Hematopoietic multipotent progenitor cell treated with erythropoietin and hydrocortisone succinate and interleukin-3 and kit ligand, for 8 days (in vitro differentiated cells): ENCODE data around the gene METAP1D.
A peak's percentile ranks its signal among the peaks of the same experiment; 100 is the strongest.
"Not testable (repeated sequence)": the region's sequence is repeated elsewhere in the genome, so short reads cannot be mapped to it uniquely, and the experiment has no call there.

Experiments
- DNase-seq: peaks from one replicate; pipeline ENCODE4 v3.0.0-alpha.2; 2015

METAP1D gene

DNA sequence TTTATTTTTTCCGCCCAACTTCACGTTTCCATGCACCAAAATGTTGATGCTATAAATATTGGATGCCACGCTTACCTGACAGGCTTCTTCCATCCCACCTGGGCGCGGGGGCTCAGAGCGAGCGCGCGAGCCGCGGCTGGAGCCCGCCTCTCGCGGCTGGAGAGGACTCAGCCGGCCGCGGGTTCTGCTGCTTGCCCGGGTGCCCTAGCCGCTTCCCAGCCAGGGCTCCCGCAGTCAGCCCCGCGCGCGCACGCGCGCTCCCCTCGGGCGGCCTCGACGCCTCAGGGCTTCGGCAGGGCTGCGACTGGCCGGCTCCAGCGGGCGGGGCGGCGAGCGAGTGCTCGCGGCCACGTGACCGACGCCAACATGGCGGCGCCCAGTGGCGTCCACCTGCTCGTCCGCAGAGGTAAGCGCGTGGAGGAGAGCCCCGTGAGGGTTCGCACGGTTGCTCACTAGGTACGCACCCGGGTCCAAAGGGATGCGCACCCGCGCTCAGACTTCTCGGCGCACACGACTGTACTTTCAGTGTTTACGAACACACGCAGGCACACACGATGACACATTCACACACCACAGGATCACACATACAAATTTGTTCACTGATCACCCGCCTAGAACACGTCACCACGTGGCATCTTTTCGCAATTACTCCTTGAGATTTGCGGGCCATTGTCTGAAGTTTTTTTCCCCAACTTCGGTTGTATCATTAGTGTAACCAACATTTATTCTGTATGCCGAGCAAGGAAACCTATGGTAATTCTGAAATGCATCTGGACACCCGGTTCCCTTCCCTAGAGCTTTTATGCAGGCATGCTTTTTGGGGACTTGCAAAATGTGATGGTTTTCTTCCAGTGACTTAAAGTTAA lies at the start of gene METAP1D:
Gene METAP1D, plus strand, starts transcription at position 350 of the 866 bp plus-strand sequence. Its CDS starts 17 bp downstream, at position 367.
- peak; percentile 92 for DNase-seq

DNA sequence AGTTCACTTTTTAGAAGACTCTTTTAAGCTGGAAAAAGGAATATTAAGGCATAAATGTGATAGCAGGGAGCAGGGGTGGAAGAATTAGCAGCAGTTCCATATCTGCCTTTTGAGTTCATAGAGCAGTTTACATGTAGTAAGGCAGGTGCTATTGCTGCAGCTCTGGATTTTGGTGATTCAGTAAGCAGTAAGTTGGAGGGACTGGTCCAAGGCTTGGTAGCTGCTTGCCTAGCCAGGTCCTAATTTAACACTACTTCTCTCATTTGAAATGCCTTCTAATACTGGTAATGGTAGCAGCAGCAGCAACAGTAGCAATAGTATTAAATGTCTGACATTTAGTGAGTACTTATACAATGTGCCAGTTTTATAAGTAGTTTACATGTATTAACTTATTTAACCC lies 47.5 kb upstream of the METAP1D start:
- DNase-seq = no peak

GRCh38 chr2:171952748-171953147 lies 47.0 kb upstream of the METAP1D start:
- no peak for DNase-seq

GRCh38 chr2:171956135-171956825 lies 43.5 kb upstream of the METAP1D start:
- DNase-seq = no peak

DNA sequence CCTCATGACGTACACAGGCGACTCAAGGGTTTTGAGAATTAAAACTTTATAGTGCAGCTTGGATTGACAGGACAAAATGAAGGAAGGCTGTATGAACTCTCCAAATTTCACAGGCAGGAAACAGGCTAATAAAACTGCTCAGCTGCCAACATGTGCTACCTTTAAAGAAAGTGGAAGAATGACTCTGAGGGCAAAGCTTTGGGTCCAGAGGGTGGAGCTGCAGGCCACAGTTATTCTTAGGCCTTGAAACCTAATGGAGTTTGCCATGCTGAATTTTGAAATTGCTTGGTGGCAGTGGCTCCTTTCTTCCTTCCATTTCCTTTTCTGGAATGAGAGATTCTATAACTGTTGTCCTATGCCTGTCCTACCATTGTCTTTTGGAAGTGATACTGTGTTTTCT lies 42.7 kb upstream of the METAP1D start:
- peak; percentile 28 for DNase-seq

- DNase-seq = no peak
Observed at GRCh38 chr2:171958475-171958874, 41.3 kb upstream of the METAP1D start.

- DNase-seq = no peak
Observed at GRCh38 chr2:171959998-171960397, 39.8 kb upstream of the METAP1D start.

DNA sequence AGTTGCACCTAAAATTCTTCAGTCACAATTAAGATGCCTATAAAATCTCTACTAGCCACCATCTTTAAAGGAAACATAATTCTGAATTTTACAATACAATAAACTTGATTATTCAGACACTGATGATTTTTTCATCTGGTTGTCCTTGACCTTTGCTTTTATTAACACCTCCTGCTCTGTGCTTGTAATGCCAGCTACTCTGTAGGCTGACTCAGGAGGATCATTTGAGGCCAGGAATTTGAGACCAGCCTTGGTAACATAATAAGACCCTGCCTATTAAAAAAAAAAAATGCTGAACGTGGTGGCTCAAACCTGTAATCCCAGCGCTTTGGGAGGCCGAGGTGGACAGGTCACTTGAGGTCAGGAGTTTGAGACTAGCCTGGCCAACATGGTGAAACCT lies 39.2 kb upstream of the METAP1D start:
- no peak for DNase-seq

GRCh38 chr2:171963198-171963597 lies 36.6 kb upstream of the METAP1D start:
- no peak for DNase-seq

DNA sequence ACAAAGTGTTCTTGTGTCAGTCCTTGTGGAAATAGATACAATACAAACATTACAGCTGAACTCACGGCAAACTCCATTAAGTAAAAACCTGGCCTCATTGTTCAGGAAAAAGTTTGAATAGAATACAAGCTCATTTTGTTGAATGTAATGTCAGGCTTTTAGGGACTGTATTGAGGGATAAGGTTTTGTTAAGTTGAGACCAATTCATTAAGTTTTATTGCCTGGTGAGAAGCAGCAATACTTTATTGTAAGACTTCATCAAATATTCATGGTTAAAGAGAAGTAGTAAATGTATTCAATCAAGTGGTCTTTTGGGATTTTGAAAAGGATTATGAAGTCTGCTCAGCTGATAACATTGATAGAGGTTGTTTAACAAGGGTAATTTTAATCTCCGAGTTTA lies 35.4 kb upstream of the METAP1D start:
- no peak for DNase-seq

DNA sequence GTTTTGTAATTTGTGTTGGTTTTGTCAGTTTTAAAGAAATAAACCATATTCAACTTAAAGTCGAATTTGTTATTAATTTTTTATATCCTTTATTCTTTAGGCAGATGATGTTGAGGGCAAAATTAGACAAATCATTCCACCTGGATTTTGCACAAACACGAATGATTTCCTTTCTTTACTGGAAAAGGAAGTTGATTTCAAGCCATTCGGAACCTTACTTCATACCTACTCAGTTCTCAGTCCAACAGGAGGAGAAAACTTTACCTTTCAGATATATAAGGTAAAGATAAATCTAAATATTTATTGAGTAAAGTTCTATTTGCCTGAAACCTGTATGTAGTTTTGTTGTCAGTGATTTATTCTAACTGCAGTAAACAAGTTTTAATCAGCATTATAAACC lies 34.5 kb upstream of the METAP1D start:
- no peak for DNase-seq

- DNase-seq = no peak
Observed at GRCh38 chr2:171965661-171966060, 34.1 kb upstream of the METAP1D start.

- DNase-seq = no peak
Observed at GRCh38 chr2:171966235-171966634, 33.5 kb upstream of the METAP1D start.

GRCh38 chr2:171966688-171967087 lies 33.1 kb upstream of the METAP1D start:
- no peak for DNase-seq

GRCh38 chr2:171968509-171968908 lies 31.2 kb upstream of the METAP1D start:
- no peak for DNase-seq

DNA sequence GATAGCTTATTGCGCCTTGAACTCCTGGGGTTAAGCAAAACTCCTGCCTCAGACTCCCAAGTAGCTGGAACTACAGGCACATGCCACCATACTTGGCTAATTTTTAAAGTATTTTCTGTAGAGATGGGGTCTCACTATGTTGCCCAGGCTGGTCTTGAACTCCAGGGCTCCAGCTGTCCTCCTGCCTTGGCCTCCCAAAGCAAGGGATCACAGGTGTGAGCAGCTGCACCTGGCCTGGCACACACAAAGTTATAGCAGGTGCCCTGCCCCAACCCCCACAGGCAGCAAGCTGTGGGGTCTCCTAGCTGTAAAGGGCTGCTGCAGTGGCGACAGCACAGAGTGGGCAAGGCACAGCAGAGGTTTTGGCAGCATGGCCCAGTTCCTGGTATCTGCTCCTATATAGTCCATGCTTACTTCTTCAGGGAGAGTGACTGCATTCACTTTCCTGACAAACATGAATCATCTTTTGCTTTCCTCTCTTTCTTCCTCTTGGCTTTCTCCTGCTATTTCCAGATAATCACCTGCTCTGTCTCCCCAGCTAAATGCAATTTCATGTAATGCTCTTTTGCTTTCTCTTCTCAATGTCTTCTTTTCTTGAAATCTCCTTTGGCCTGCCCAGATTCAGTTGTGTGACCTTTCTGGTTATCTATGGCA lies 27.3 kb upstream of the METAP1D start:
- no peak for DNase-seq

DNA sequence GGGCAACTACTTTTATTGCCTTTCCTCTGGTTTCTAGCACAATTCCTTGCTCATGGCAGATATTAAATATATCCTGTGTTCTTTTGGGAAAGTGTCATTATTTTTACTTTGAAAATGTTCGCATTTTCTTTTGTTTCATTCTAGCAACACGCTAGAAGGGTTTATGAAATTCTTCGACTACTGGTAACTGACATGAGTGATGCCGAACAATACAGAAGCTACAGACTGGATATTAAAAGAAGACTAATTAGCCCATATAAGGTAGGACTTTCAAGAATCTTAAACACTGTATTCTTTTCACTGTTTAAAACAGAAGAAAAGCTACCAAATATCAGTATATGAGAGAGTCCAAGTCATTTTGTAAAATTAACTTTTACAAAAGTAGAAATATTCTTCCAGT lies 20.6 kb upstream of the METAP1D start:
- no peak for DNase-seq

GRCh38 chr2:171983924-171984323 lies 15.8 kb upstream of the METAP1D start:
- DNase-seq = not testable (repeated sequence)

GRCh38 chr2:171985076-171985475 lies 14.7 kb upstream of the METAP1D start:
- DNase-seq = no peak

GRCh38 chr2:171986778-171987177 lies 13.0 kb upstream of the METAP1D start:
- DNase-seq = no peak

DNA sequence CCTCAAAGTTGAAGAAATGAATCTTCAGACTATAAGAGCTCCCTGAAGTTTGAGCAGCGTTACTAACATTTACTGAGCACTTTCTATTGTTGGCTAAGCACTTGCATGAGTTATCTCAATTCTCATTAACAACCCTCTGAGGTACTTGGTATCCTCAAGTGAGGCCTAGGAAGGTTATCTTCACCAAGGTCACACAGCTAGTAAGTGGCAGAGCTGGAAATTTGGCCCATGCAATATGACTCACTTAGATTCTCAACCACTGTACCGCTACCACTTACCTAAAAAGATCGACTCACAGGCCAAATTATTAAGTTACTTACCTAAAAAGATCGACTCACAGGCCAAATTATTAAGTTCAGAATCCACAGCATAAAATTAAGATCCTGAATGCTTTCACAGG lies 8.7 kb upstream of the METAP1D start:
- DNase-seq = no peak

DNA sequence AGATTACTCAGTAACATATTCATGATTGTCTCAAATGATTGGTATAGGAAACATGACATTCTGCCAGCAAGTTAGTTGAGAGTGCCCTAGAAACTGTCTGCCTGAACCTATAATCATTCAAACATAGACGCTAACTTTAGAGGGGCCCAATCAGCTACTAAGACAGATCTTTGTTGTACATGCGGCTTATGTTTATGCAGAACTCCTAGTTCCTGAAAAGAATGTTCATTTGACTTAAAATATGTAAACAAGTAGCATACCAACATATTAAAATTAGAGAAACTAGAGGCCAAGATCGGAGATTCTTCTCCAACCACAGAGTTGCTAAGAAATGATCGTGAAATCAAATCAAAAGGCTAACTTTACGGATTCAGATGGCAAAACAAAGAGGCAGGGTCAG lies 4.2 kb upstream of the METAP1D start:
- DNase-seq = no peak

- no peak for DNase-seq
Observed at GRCh38 chr2:171996021-171996420, 3.7 kb upstream of the METAP1D start.

GRCh38 chr2:171997031-171997430 lies 2.7 kb upstream of the METAP1D start:
- not testable (repeated sequence) for DNase-seq
